Measurements from ENCODE around the gene CDH24. TPM values are rescaled to one million over a fixed set of nuclear protein-coding genes. Genes with fewer than 3 reads are reported as not detected.
A peak's percentile ranks its signal among the peaks of the same experiment; 100 is the strongest.

CDH24 gene
- total and polyA plus RNA-seq, 2 of the 13 experiments (the other 11 are each of a cell fraction or from before 2014, with no cell fraction given): 0.69 to 0.99 TPM

GRCh38 chr14:23052182-23052623, 5.1 kb downstream of the CDH24 start (continued):
- TF ChIP-seq ZNF275 (CRISPR knock-in tag; IDR thresholded peaks at IDR 0.05; ENCODE audit: borderline replicate concordance): no peak
- TF ChIP-seq RFX5 (IDR thresholded peaks at IDR 0.05; ENCODE audit: low read depth, low read length): no peak
- TF ChIP-seq ARID2 (CRISPR knock-in tag; IDR thresholded peaks at IDR 0.05; ENCODE audit: borderline replicate concordance): no peak
- no peak for TF ChIP-seq DPF2 (CRISPR knock-in tag; IDR thresholded peaks at IDR 0.05; ENCODE audit: borderline replicate concordance, low read depth)
- TF ChIP-seq ZNF34 (CRISPR knock-in tag; IDR thresholded peaks at IDR 0.05; ENCODE audit: borderline replicate concordance): no peak
- TF ChIP-seq ZNF773 (CRISPR knock-in tag; IDR thresholded peaks at IDR 0.05; ENCODE audit: borderline replicate concordance): no peak
- TF ChIP-seq MATR3 (CRISPR knock-in tag; IDR thresholded peaks at IDR 0.05): no peak
- no peak for TF ChIP-seq RARA (CRISPR knock-in tag; IDR thresholded peaks at IDR 0.05)
- TF ChIP-seq CCDC6 (CRISPR knock-in tag; IDR thresholded peaks at IDR 0.05): no peak
- peak; percentile 29; the same call in 1 of the 2 replicates for TF ChIP-seq RXRB (CRISPR knock-in tag; IDR thresholded peaks at IDR 0.05; ENCODE audit: borderline replicate concordance)
- no peak for TF ChIP-seq ZNF891 (CRISPR knock-in tag; IDR thresholded peaks at IDR 0.05)
- TF ChIP-seq CBFB (CRISPR knock-in tag; IDR thresholded peaks at IDR 0.05): no peak
- TF ChIP-seq ATRX (CRISPR knock-in tag; IDR thresholded peaks at IDR 0.05; ENCODE audit: borderline replicate concordance): no peak
- TF ChIP-seq RFXANK (CRISPR knock-in tag; IDR thresholded peaks at IDR 0.05): no peak
- 0 out of 2 replicates have a peak, but pooled peaks have one; percentile 3 for TF ChIP-seq ZNF10 (CRISPR knock-in tag; IDR thresholded peaks at IDR 0.05; ENCODE audit: borderline replicate concordance, low read depth)
- no peak for TF ChIP-seq HMG20B (CRISPR knock-in tag; conservative IDR thresholded peaks at IDR 0.05)
- TF ChIP-seq ETV6 (CRISPR knock-in tag; conservative IDR thresholded peaks at IDR 0.05): no peak; the same call in 1 of the 2 replicates
- no peak for TF ChIP-seq FOXA1 (IDR thresholded peaks at IDR 0.05)
- TF ChIP-seq FOXA1 (CRISPR knock-in tag; IDR thresholded peaks at IDR 0.05): 0 out of 2 replicates have a peak, but pooled peaks have one; percentile 21
- no peak for TF ChIP-seq NFRKB (IDR thresholded peaks at IDR 0.05)
- no peak for TF ChIP-seq STAT6 (CRISPR knock-in tag; IDR thresholded peaks at IDR 0.05; ENCODE audit: borderline replicate concordance)
- 0 out of 2 replicates have a peak, but pooled peaks have one; percentile 70 for TF ChIP-seq TBP (CRISPR knock-in tag; IDR thresholded peaks at IDR 0.05)
- no peak for TF ChIP-seq ZNF790 (CRISPR knock-in tag; IDR thresholded peaks at IDR 0.05; ENCODE audit: borderline replicate concordance)
- TF ChIP-seq IKZF4 (CRISPR knock-in tag; IDR thresholded peaks at IDR 0.05; ENCODE audit: borderline replicate concordance, low read depth, not compliant biosample characterization): peak; percentile 64
- no peak for TF ChIP-seq MNT (IDR thresholded peaks at IDR 0.05)
- no peak for TF ChIP-seq MBNL3 (CRISPR knock-in tag; conservative IDR thresholded peaks at IDR 0.05)
- TF ChIP-seq ZNF274 (CRISPR knock-in tag; IDR thresholded peaks at IDR 0.05): peak; percentile 22; the same call in 1 of the 2 replicates
- TF ChIP-seq SRSF4 (IDR thresholded peaks at IDR 0.05; ENCODE audit: low read depth, low read length, poor library complexity, severe bottlenecking): no peak
- TF ChIP-seq MED13 (CRISPR knock-in tag; IDR thresholded peaks at IDR 0.05): no peak
